ENCODE data around the gene CCR6.

- no peak for TF ChIP-seq POLR2A (IDR thresholded peaks at IDR 0.05)
- no peak for TF ChIP-seq CTCF (IDR thresholded peaks at IDR 0.05)
Observed at GRCh38 chr6:167094820-167095637, 27.9 kb upstream of the CCR6 start.
